Lung microvascular endothelial cell (primary cell): ENCODE results near the gene TLE6. TPM values are rescaled to one million over a fixed set of nuclear protein-coding genes. Genes with fewer than 3 reads are reported as not detected.
"Not testable (repeated sequence)": the region's sequence is repeated elsewhere in the genome, so short reads cannot be mapped to it uniquely, and the experiment has no call there.

Source experiments
- DNase-seq, 2 donors: peaks; one replicate each; pipeline versions ENCODE4 v3.0.0 to v3.0.0-alpha.2; 2010; ENCODE audit warnings: low read depth in 2 of 2
- total RNA-seq: library from RNA; depleted of rRNA; stranded (reverse); fragments of >200 nt; gene quantifications from 2 replicates; pipeline ENCODE4 v1.2.1, GENCODE V29; 2014

TLE6 gene
- total RNA-seq, 1 donor from 2014 or later, result 0.99 TPM

DNA sequence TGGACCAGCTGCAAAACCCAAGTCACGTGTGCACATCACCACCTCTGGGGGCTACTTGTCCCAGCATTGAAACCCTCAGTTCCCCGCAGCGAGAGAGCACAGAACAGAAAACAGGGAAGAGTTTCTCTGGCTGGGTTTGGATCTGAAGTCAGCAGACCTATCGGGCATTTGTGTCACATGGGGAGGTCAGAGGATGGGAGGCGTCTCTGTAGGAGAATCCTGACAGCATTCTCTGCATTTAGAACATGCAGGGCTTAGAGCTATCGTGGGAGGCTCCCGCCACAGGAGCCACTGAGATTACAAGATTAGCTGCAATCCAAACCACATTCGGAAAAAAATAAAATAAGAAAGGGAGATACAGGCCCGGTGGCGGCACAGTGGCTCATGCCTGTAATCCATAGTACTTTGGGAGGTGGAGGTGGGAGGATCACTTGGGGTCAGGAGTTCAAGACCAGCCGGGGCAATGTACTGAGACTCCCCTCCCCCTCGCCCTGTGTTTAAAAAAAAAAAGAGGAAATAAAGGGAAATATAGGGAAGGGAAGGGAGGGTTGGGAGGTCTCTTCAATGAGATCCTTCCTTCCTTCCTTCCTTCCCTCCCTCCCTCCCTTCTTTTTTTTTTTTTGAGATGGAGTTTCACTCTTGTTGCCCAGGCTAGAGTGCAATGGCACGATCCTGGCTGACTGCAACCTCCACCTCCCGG is 2.9 kb upstream of the TLE6 start:
- peak; percentile 28 to 40 for DNase-seq

DNA sequence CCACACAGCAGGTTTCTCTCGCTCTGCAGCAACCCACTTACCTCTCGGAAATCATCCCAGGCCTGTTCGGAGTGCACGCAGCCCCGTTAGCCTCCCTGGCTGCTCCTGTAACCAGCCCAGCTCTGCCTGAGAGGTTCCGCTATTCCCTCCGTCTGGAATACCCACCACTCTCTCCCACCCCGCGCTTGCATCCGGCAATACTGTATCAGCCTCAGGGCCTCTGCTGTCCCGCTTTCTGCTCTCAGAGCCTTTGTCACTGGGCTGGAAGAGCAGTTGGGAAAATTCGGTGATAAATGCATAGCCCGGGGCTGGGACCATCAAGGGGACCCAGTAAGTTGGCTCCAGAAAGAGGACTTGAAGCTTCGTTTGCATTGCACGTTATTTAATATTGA is 759 bp upstream of the TLE6 start:
- DNase-seq, result no peak

DNA sequence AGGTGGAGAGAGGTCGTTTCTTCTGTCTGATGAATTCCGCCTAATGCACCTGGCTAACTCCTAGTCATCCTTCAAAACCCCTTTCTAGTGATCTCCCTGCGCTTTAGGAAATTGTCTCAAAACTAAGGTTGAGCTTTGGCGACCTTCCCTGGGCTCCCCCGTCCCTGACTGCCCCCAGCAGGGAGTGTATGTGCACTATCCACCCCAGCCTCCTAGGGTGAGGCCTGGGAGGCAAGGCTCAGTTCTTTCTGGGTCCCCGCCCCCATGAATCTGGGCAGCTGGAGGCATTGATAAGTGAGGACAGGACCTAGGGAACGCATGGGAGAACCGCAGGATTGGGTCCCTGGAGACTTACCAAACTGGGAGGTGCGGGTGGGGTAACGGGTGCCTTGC is 378 bp downstream of the TLE6 start:
- no peak for DNase-seq

DNA sequence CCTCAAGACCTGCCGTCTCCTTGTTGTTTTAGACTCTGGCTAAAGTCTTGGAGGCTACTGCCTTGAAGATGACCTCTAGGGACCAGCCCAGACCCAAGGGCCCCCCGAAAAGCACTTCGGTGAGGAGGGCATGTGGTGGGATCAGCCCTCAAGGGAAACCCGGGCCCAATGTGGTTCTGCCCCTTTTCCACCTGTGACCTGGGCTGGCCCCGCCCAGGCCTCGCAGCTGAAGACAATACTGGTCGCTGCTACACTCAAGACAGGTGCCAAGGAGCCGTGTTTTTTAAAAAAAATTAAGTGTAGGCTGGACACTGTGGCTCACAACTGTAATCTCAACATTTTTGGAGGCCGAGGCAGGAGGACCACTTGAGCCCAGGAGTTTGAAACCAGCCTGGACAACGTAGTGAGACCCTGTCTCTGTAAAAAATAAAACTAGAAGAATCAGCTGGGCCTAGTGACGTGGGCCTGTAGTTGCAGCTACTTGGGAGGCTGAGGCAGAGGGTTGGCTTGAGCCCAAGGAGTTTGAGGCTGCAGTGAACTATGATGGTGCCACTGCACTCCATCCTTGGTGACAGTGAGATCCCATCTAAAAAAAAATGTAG is 903 bp downstream of the TLE6 start:
- DNase-seq, result no peak

DNA sequence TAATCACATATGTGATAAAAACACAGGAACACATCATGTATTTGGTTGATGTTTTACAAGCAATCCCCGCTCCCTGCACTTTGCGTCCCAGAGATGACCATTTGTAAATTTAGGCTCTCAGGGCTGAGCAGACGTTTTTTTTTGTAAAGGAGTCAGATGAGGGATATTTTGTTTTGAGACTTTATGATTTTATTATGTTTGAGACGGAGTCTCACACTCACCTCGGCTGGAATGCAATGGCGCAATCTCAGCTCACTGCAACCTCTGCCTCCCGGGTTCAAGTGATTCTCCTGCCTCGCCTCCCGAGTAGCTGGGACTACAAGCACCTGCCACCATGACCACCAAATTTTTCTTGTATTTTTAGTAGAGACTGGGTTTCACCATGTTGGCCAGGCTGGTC is 1.4 kb downstream of the TLE6 start:
- DNase-seq, result no peak

DNA sequence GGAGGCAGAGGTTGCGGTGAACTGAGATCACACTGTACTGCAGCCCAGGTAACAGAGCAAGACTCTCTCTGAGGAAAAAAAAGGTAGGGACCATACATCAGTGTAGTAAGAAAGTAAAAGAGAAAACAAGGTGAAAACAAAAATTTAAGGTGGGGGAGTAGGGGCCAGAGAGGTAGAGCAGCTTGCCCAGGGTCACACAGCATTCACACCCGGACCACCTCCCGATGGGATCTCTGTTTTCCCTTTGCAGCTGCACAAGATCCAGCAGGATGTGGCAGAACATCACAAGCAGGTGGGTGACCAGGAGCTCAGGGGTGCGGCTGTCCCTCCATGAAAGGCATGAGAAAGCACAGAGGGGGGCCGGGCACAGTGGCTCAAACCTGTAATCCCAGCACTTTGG is 4.5 kb downstream of the TLE6 start:
- DNase-seq, result no peak

DNA sequence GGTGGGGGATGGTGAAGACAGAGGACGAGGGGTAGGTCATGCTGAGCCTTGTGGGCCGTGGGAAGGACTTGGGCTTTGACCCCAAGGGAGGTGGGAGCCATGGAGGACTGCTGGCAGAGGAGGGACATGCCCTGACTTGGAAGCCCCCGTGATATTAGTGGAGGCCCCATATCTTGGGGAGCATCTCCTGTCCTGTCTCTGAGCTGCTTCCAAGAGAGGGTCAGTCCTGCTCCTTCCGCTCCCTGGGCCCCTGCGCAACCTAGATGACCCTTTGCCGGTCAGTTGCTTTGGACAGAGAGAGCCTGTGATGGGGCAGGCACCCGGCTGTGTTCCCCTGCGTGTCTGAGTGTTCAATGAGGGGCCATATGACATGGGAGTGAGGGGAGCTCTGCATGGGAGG is 5.2 kb downstream of the TLE6 start:
- DNase-seq, result no peak

DNA sequence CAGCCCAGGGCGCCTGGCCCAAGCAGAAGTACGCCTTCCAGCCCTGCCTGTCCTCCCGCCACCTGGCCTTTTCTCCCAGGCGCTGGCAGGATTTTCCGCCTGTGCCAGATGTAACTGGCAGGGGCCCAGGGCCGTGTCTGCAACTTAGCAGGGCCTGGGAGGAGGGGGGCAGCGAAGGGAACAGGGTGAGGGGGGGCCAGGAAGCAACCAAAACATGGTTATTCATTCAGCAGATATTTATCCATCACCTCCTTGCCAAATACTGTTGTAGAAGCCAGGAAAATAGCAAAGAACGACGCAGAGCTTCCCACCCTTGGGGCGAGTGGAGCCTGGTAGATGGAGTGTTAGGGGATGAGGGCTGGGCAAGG is 5.6 kb downstream of the TLE6 start:
- DNase-seq, result peak; percentile 90 to 93

DNA sequence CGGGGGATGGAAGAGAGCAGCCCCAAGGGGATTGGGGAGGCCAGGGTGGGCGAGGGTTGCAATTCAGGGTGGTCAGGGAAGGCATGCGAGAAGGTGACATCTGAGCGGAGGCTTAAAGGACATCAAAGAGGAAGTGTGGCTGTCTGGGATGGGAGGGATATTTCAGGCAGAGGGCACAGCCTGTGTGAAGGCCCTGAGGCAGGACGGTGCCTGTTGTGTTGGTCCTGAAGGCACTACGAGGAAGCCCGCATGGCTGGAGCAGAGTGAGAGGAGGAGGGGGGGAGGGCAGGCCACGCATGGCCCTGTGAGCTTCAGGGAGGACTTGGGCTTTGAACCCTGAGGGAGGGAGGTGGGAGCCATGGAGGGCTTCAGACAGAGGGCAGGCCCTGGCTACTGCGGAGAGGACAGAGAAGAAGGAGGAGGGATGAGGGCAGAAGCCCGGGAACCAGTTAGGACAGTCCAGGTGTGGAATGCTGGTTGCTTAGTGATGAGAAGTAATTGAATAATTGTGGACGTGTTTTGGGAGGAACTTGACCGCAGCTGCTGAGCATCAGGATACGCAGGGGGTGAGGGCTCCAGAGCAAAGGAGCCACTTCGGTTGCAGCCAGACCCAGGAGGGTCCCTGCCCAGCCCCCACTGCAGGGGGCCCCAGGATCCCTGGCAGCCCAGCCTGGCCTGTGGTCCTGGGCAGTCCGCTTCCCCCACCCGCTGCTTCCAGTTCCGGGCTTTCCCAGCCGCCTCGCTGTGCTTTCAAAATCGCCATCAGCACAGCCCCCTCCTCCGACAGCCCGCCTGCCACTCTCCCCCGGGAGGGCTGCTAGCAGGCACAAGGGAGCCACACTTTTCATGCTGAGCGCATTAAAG is 6.2 kb downstream of the TLE6 start:
- DNase-seq, result peak; percentile 58 to 68

DNA sequence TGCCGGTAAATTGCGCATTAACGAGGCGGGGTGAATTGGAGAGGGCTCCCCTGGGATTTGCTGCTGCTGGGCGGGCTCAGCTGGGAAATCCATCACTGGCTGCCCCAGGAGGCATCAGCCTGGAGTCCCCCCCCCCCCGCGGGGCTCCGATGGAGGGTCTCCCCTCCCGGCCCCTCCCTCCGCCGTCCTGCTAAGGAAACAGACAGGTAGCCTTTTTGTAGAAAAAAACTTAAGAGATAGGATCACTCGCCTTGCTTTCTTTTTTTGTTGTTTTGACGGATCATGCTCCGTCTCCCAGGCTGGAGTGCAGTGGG is 6.8 kb downstream of the TLE6 start:
- DNase-seq, result no peak

DNA sequence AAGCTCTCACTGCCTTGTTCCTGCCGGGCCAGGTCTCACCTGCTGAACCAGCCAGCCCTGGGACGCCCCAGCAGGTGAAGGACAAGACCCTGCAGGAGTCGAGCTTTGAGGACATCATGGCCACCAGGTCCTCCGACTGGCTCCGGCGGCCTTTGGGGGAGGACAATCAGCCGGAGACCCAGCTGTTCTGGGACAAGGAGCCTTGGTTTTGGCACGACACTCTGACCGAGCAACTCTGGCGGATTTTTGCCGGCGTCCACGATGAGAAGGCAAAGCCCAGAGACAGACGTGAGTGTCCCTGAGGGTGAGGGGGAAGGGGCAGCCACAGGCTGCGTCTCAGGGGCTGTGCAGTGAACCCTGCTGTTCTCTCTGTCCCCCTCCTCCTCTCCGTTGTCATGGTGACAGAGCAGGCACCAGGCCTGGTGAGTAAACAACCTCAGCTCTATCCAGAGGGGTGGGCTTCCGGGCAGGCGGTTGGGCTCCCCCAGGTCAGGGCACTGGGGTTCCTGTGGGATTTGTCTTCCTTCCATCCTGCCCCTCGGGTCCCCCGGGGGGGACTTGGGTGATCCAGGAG is 9.7 kb downstream of the TLE6 start:
- DNase-seq, result peak in 1 of 2 donors; percentile 51

DNA sequence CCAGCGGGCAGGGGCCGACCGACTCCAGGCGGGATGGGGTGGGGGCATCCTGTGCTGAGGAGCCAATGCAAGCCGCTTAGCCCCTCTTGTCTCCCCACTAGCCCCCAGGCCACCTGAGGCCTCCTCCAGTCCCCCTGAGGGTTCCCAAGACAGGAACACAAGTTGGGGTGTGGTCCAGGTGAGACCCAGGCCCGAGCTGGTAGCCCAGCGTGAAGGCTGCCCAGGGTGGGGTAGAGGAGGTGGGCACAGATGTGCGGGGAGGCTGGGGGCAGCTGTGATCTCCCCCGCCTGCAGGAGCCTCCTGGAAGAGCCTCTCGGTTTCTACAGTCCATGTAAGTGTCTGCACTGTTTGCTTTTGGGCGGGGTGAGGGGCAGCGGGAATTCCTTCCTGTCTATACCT is 10.4 kb downstream of the TLE6 start:
- no peak for DNase-seq

DNA sequence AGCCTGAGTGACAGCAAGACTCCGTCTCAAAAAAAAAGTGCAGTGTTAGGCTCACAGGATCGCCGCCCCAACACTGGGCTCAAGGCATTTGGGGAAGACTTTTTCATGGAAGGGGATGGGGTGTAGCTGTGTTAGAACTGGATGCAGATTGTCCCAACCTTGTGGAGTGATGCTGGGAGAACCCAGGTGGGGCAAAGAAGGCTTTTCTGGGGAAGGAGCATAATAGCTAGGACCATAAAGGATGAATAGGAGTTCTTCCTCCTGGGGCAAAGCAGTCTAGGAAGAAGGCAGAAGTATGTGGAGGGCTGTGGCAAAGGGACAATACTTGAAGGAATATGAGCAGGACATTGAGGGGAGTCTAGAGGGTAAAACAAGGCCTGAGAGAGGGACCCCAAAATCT is 11.2 kb downstream of the TLE6 start:
- no peak for DNase-seq

DNA sequence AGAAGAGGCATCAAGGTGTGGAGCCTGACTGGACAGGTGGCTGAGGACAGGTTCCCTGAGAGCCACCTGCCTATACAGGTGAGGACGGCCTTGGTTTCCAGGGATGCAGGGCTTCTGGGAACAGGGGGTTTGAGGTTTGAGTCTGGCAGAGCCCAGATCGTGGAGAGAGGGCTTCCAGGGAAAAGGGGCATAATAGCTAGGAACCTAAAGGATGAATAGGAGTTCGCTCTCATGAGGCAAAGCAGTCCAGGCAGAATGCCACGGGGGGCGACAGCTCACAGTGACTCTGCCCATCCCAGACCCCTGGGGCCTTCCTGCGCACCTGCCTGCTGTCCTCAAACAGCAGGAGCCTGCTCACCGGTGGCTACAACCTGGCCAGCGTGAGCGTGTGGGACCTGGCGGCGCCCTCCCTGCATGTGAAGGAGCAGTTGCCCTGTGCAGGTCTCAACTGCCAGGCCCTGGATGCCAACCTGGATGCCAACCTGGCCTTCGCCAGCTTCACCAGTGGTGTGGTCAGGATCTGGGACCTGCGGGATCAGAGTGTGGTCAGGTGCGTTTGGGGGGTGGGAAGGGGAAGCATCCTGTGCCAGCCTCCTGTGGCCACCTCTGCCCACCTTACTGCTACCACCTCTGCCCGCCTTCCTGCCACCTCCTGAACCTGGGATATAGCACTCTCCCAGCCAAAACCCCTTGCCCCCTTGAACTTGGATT is 12.0 kb downstream of the TLE6 start:
- DNase-seq, result no peak

DNA sequence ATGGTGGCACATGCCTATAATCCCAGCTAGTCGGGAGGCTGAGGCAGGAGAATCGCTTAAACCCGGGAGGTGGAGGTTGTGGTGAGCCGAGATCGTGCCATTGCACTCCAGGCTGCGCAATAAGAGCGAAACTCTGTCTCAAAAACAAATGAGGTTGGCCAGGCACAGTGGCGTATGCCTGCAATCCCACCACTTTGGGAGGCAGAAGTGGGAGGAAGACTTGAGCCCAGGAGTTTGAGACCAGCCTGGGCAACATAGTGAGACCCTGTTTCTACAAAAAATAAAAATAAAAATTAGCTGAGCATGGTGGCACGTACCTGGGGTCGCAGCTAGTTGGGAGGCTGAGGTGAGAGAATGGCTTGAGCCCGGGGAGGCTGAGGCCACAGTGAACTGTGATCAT is 15.0 kb downstream of the TLE6 start:
- DNase-seq, result not testable (repeated sequence)

DNA sequence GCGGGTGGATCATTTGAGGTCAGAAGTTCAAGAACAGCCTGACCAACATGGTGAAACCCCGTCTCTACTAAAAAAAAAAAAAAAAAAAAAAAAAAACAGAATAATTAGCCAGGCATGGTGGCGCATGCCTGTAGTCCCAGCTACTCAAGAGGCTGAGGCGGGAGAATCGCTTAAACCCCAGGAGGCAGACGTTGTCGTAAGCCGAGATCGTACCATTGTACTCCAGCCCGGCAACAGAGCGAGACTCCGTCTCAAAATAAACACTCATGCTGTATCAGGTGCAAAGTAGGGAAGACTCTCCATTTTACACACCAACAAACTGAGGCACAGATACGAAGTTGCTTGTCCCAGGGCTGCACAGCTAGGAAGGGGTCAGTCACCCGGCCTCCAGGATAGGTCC is 15.6 kb downstream of the TLE6 start:
- no peak for DNase-seq

DNA sequence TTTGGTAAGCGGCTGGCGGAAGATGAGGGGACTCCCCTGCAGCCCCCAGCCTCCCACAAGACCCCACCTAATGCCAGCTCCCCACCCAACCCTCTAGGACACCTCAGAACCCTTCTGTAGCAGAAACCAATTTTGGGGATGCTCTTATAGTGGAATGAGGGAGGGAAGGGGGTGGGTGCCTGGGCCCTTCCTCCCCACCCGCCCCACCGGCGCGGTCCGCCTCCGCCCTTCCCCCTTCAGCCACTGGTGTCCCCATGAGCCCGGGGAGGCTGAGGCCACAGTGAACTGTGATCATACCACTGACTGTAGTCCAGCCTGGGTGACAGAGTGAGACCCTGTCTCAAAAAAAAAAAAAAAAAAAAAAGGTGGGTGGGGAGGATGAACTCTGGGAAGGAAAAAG is 16.2 kb downstream of the TLE6 start:
- no peak for DNase-seq

DNA sequence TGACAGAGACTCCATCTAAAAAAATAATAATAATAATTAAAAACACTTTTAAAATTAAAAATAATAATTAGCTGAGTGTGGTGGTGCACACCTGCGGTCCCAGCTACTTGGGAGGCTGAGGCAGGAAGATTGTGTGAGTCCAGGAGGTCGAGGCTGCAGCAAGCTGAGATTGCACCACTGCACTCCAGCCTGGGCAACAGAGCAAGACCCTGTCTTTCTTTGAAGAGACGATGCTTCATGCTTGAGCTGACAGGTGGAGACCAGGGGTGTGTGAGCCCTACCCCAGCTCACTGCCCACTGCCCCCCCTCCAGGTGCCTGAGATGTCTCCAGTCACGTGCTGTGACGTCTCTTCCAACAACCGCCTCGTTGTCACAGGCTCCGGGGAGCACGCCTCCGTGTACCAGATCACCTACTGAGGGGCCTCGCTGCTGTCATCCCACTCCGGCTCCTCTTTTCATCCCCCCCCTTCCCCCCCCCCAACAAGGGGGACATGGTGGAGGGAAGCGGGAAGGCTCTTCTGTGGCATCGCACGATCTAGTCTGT is 17.3 kb downstream of the TLE6 start:
- no peak for DNase-seq

DNA sequence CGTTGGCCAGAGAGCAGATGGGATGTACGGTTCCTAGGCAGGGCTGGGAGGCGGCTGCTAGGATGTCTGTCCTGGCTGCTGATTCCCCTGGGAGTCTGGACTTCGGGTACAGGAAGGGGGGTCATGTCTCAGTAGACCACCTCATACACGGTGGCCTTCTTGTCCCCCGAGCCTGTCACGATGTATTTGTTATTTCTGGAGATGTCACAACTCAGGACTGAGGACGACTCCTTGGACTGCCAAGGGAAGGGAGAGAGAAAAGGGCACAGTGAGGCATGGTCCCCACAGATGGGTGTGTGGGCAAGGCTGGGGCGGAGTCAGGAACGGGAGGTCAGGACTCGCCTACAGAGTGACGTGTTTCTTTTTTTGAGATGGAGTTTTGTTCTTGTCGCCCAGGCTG is 20.4 kb downstream of the TLE6 start:
- no peak for DNase-seq

DNA sequence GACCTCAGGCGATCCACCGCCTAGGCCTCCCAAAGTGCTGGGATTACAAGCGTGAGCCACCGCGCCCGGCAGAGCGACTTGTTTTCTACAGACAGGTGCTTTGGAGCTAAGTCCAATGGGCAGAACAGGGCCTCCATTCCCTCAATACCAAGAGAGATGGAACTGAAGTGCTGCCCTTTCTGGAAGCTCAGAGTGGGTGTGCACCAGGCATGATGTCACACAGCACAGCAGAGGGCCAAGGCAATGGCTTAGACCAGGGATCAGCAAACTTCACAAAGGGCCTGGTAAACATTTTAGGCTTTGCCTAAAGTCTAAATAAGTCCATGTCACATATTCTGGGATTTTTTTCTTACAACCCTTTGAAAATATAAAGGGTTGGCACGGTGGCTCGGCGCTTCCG is 21.3 kb downstream of the TLE6 start:
- no peak for DNase-seq

DNA sequence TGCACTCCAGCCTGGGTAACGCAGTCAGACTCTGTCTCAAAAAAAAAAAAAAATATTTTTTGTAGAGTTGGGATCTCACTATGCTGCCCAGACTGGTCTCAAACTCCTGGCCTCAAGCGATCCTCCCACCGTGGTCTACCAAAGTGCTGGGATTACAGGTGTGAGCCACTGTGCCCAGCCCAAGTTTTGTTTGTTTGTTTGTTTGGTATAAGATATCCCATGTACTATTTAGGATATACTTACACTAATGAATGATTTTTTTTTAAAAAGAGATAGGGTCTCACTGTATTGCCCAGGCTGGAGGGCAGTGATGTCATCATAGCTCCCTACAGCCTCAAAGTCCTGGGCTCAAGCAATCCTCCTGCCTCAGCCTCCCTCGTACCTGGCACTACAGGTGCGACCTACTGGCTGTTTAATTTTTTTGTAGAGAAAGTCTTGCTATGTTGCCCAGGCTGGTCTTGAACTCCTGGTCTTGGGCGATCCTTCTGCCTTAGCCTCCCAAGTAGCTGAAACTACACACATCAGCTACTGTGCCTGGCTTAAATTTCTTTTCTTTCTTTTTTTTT is 24.0 kb downstream of the TLE6 start:
- no peak for DNase-seq
